ENCODE data around the gene TBRG4.

The TBRG4 gene

GRCh38 chr7:45119550-45119949, 8.1 kb upstream of the TBRG4 start:
- no peak for TF ChIP-seq CTCF (IDR thresholded peaks at IDR 0.05)

GRCh38 chr7:45118889-45119331, 7.4 kb upstream of the TBRG4 start:
- TF ChIP-seq CTCF (IDR thresholded peaks at IDR 0.05), result no peak

GRCh38 chr7:45118292-45118691, 6.8 kb upstream of the TBRG4 start:
- no peak for TF ChIP-seq CTCF (IDR thresholded peaks at IDR 0.05)

- no peak for TF ChIP-seq CTCF (IDR thresholded peaks at IDR 0.05)
Measured at GRCh38 chr7:45117582-45117981, 6.1 kb upstream of the TBRG4 start.

- no peak for TF ChIP-seq CTCF (IDR thresholded peaks at IDR 0.05)
Measured at GRCh38 chr7:45116048-45116447, 4.6 kb upstream of the TBRG4 start.

GRCh38 chr7:45114926-45115325, 3.4 kb upstream of the TBRG4 start:
- no peak for TF ChIP-seq CTCF (IDR thresholded peaks at IDR 0.05)

GRCh38 chr7:45112648-45113047, 1.2 kb upstream of the TBRG4 start:
- TF ChIP-seq CTCF (IDR thresholded peaks at IDR 0.05), result no peak

- TF ChIP-seq CTCF (IDR thresholded peaks at IDR 0.05), result no peak
Measured at GRCh38 chr7:45108863-45109262, 2.6 kb downstream of the TBRG4 start.

All from LNCAP (cell line).